Frontal cortex (tissue), 4 donors: Measurements from ENCODE around the gene KHDRBS2. TPM values are rescaled to one million over a fixed set of nuclear protein-coding genes. Genes with fewer than 3 reads are reported as not detected.

Experiments used
- DNase-seq, 2 donors: peaks; one replicate each; pipeline ENCODE4 v3.0.0; 2012; ENCODE audit warnings: low spot score in 2 of 2
- FAIRE-seq: peaks from 2 replicates; lab custom pipeline; 2012; peaks lifted over from hg19 to GRCh38; lab: Jason Lieb, UNC
- total RNA-seq: library from RNA; depleted of rRNA; stranded (reverse); fragments of >200 nt; gene quantifications from one replicate; pipeline ENCODE4 v1.2.3, GENCODE V29; 2014
- donor health status: control.
- donor health status: control.
- donor health status: control.

Gene KHDRBS2
- total RNA-seq, 1 donor from 2014 or later, result 62.4 TPM

DNA sequence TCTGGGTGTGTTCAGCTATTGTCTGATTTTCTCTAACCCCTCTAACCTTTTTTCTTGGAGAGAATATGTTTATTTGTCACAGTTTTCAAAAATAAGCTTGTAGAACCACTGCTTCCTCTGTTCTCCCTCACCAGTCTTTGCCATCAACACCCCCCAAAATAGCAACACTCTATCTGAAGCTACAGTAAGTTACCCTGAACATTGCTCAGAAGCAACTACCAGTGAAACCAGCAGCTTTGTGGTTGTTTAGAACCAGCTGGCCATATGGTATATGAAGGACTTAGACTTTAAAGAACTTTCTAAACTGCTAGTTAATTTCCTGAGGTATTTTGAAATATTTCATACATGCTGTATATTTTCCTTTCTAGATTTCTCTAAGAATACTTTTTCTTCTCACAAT is 242.9 kb downstream of the KHDRBS2 start:
- no peak for DNase-seq
- no peak for FAIRE-seq

DNA sequence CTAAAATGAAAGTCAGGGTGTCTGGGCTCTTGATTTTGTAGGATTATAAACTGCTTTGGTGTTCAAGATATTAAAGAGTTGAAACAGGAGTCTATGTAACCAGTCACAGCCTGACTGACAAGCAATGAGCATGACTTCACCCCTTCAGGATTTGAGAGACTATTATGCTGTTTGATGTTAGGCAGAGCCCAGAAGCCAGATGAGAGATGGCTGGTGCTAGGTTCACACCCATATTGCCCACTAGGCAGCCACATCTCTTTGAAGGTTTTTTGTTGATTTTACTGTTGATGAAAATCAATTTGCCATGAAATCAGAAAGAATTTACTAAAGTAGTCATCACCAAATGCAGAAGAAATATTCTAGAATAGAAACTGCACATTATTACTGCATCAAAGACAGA is 243.6 kb downstream of the KHDRBS2 start:
- DNase-seq (no peak), FAIRE-seq (no peak)

DNA sequence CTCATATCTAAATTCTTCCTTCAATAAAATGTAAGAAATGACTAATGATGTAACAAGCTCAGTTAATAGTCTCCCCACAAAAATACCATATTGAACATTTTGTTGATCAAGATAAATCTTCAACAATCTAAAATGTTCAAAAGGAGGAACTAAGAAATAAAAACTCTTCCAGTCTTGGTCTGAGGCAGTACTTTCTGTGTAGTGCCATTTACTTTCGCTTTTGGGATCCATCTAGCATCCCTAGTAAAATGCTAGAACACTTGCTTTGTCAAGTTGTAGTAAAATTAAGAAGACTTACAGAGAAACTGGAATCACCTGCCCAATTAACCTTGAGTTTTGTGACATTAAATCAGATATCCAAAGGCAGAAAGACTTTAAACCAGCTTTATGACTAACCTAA is 246.4 kb downstream of the KHDRBS2 start:
- FAIRE-seq (no peak), DNase-seq (no peak)

DNA sequence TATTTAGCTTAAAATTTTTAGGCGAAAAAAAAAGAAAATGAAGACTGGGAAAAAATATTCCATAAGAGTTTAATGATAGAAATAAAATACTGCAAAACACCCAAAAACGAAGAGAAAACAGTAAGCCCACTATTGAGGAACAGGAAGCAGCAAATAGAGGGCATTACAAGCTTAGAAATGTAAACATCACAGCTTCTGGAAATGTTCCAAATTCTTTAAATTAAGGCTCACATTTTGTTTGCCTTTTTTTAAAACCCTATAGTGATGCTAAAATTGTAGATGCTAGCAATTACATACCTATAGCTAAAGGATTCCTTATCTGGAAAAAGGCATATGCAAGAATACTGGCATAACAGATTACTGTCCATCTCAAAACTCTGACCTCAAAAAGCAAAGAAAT is 248.6 kb downstream of the KHDRBS2 start:
- DNase-seq, result no peak
- FAIRE-seq, result no peak

DNA sequence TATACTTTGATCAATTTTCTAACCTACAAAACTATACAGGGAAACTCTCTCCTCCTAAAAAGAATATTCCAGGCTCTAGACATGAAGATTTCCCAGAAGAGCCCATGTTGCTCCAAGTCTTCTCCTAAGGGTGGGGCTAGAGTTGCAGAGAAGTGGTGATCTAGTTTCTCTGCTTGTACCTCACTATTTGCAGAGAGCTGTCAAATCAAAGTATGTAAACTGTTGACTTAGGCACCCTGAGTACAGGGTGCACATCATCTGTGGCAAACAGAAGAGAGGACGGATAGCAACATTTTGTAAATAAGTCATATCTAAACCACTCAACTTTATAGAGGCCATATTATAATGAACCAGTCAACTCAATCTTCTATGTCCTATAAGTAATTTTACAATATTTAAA is 250.1 kb downstream of the KHDRBS2 start:
- no peak for FAIRE-seq

DNA sequence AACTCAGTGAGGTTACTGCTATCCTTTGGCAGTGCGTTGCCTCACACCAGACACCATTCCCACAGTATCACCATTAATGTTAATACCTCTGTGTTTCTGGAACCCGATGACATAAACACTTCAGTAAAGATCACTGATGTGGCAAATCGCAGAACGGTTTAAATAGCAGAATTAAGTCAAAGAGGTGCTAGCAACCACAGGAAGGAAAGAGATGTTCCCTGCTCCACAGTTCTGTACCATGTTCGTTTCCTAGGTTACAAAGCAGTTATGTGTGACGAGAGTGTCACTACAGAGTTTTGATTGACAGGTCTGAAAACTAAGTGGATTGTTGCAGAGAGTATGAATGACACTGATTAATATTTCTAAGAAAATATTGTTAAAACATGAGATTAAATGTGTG is 272.3 kb downstream of the KHDRBS2 start:
- DNase-seq, result no peak
- FAIRE-seq, result no peak

More for the DNA sequence above, 250.1 kb downstream of the KHDRBS2 start:
- no peak for DNase-seq

DNA sequence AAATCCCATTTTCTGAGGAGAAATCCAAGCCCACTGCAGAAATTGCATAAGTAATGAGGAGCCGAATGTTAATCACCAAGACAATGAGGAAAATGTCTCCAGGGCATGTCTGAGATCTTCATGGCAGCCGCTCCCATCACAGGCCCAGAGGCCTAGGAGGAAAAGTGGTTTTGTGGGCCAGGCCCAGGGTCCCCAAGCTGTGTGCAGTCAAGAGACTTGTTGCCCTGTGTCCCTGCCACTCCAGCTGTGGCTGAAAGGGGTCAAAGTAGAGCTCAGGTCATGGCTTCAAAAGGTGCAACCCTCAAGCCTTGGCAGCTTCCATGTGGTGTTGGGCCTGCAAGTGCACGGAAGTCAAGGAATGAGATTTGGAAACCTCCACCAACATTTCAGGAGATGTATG is 276.6 kb downstream of the KHDRBS2 start:
- no peak for DNase-seq
- no peak for FAIRE-seq

DNA sequence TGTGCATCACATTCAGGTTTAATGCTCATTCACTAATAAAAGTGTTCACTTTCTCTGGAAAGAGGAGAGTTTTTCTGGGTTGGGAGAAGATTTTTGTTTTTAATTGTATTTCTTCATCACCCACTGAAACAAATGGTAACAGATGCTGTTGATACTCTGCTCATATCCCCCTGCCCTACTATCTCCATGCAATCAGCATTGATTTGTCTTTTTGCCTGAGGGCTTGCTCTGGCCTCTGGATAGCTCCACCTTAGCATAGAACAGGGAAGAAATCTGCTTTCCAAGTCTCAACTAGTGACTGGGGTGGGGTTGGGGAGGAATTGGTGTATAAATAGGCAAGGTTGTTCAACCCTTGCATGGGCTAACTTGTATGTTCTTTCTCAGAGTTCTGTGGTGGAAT is 296.4 kb downstream of the KHDRBS2 start:
- FAIRE-seq (no peak), DNase-seq (no peak)

DNA sequence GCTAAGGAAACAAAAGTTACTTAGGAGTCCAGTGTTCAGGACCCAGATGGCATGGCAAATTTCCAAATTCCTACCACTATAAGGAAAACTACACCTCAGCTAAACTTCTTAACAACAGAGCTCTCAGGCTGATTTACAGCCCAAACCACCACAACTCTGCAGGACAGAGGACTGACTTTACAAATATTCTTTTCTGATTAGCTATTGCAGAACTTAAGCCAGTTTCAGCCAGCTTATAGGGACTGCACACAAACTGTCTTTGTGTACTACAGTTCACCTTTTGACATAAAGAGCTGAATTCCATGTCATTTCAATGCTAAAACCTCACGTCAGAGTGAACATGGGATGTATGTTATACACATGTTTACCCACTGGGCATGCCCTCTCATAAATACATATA is 305.4 kb downstream of the KHDRBS2 start:
- DNase-seq (no peak), FAIRE-seq (no peak)

DNA sequence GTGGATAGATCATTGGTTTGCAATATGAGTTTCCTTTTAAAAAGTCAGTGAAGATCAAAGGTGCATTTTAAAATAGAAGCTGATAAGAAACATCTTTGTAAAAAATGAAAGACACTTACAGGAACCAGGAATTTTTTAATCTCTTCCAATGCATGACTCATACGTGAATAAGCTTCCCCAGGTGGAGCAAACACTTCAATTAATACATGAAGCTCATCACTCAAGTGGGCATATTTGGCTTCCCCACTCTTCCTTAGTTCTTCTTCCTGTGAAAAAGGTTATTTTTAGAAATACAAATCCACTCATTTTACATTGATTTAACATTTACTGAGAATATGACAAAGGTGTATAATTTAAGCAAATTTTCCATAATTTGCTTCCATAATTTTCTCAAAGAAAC is 308.1 kb downstream of the KHDRBS2 start:
- FAIRE-seq (no peak), DNase-seq (no peak)

DNA sequence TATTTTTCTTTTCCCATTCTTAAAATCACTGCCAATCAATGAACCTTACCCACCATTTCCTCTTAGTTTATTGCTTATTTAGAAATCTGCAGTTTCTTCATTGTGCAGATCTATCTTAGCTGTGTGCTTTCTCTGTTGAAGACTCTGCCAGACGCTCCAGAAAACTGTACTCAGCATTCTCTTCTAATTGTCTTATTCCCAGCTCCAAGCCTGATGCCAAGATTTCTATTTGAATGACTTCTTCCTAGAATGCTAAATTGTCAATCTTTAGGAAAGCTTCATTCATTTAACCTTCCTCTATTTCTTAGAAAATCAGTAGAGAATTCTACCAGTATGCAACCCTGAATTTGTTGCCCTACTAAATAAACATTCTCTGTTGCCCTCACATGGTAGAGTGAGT is 308.9 kb downstream of the KHDRBS2 start:
- FAIRE-seq (no peak), DNase-seq (no peak)

DNA sequence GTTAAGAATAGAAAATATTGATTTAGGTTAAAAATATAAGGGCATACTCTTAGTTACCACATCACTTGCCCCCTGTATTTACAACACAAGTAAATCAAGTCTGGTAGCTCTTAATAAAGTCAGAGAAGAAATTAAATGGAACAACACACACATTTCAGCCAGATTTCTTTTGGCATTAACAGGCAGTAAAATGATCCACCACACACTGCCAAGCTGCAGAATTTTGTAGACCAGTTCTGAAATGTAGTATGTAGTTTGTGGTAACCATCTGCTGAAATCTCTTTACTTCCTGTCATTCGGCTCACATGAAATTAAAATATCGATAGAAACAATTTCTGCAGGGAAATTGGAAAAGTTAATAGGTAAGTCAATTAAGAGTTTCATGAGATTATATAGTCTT is 326.8 kb downstream of the KHDRBS2 start:
- DNase-seq, result no peak

DNA sequence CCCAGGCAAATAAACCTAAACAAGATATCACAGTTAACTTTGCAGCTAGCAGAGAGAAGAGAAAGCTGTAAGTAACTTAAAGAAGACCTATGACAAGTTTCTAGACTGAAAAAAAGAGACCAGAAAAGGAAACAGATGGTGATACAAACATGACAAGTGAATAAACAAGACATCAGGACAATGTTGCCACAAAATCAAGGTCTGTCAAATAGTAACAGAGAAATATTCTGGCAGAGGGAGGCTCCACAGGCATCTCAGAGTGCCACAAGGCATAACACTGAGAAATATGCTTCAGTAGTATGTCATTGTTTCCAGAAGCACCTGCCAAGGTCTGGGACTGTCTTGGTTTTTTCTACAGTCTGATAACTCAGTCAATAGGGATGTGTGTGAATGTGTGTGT is 332.2 kb downstream of the KHDRBS2 start:
- no peak for FAIRE-seq
- no peak for DNase-seq

More for the DNA sequence above, 326.8 kb downstream of the KHDRBS2 start:
- no peak for FAIRE-seq

DNA sequence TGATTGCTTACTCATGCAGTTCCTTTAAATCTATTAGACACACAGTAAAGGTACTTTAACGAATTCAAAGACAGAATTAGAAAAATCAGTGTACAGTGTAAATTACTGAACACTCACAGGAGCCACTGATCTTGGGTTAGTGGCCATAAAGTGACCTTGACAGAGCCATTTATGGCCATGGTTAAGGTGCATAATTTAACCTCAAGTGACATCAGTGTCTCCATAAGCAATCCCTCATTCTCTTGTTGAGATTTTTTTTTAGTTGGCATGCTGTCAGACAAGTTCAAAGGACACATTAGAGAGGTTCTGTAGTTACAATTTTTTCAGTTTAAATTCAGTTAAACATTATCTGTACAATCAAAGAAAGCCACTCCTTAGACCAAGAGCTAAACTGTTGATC is 334.4 kb downstream of the KHDRBS2 start:
- no peak for FAIRE-seq

DNA sequence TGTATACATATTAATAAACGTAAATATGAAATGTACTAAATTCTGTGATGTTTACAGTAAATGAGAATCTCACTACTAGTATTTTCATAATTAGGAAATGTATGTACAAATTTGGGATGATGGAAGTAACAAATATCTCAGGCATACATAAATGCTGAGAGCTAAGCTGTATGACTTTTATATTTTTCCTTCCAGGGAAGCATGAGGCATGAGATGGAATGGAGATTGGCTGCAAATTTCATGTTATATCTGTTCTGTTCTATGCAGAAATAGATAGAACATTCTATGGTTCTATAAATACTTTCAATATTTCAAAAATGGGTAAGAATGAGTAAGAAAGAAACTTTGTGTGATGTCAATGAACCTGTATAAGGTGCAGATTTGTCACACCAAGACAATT is 335.2 kb downstream of the KHDRBS2 start:
- DNase-seq, result no peak
- FAIRE-seq, result no peak

More for the DNA sequence above, 334.4 kb downstream of the KHDRBS2 start:
- DNase-seq, result no peak

DNA sequence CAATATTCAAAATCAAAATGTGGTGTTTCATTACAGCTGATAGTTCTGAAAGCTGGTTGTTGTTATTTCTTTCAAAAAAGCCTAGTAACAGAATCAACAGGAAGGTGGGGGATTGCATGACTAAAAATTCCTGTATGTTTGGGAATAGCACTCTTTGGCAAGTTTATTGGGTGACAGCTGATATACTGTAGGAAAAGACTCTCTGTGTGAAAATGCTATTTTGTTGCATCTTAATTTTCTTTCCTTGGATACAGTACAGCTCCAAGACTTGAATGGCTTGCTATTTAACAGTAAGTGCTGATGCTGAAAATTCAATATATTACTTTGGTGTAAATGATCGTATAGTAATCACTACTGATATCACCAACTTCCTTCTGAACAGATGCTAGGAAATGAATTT is 336.1 kb downstream of the KHDRBS2 start:
- FAIRE-seq (no peak), DNase-seq (no peak)

DNA sequence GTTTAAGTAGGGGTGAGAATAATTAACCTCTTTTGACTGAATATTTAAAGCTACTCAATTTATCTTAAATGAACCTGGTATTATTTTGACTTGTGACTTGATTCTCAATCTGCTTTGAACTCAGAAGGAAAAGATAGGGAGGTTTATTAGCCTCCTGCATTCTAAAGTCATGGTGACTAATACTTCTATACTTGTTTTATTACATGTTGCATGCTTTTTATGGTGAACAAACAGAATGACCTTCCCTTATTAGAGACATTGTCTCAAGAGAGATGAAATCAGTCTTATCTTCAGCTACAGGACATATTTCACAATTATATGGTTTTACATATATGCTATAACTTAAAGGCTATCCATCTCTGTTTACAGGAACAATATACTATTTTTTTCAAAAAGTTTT is 336.9 kb downstream of the KHDRBS2 start:
- FAIRE-seq, result no peak

DNA sequence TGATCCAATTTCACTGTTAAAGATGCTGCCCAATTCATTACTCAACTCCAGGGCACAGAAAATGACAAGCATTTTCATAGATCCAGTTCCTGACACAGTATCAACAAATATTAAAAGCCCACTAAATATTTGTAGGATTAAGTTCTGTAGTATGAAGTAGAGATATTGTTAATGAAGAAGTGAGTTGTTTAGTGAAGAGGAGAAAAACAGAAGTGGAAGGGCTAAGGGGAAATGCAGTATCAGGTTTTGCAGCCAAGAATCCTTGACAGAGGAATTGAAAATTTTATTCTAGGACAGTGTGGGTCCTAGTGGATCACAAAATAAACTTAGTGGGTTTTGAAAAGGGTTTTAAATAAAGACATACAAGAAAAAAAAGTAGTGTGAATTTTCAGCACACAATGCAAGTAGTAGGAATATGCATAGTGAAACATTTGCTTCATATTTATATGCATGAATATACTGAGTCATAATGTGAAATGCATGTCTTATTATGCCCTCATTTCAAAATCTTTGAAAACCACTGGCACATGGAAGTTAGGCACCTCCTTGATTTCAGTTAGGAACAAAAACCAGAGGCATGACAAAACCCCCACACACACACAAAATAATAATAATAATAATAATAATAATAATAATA is 338.6 kb downstream of the KHDRBS2 start:
- FAIRE-seq, result no peak
- DNase-seq, result no peak

More for the DNA sequence above, 336.9 kb downstream of the KHDRBS2 start:
- DNase-seq, result no peak

DNA sequence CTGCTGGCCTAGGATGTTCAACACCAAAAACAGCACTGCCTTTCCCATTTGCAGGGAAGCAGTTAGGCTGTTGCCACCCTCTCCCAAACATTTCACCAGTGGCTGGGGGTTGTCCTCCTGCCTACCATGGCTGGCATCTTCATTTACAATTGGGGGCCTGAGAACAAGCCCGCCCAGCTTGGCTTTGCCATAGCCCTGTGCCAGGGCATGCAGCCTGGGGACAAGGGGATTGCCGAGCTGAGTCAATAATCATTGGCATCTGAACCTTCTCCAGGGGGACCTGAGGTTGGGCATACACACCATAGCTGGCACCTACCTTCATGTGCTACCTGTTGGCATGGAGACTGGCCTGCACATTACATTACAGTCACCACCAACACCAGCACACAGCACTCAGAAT is 345.1 kb downstream of the KHDRBS2 start:
- DNase-seq (no peak), FAIRE-seq (no peak)

DNA sequence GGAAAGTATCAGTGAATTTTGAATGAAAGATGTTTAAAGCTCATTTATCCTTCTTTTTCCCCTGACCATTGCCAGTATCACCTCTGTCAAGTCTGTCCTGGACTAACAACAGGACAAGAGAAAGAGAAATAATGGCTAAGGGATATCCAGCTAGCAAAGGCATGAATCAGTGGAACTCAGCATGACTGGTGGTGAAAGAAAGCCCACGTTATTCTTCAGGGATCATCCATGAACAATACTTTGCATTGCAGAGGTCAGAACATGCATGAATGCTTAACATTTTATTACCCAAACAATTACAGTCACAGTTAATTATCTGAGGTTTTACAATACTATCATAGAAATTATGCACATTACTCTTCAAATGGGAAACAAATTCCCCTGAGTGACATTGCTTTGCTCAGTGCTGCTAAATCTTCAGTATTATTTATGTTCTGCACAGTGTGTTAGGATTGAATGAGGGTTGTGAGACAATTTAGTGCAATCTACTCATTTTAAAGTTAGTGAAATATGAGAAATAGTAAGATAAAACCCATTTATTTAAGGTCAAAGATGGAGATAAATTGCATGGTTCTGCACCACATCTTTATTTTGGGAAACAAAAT is 350.7 kb downstream of the KHDRBS2 start:
- no peak for DNase-seq
- no peak for FAIRE-seq

DNA sequence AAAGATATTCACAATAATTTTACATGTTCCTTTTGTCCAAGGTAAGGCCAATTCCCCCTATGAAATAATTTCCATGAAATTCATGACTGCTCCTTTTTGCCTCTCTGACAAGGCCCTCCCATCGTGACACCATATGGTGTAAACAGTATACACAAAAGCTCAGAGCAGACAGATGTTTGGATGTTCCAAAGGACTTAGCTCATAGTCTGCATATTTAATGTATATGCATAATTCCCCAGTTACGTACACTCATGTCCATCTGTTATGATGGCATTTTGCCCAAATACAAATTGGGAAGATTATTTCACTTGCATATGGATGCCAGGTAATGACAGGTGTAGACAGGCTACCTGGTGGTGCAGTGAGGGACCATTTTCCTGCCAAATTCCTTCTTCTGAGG is 376.5 kb downstream of the KHDRBS2 start:
- FAIRE-seq, result no peak

DNA sequence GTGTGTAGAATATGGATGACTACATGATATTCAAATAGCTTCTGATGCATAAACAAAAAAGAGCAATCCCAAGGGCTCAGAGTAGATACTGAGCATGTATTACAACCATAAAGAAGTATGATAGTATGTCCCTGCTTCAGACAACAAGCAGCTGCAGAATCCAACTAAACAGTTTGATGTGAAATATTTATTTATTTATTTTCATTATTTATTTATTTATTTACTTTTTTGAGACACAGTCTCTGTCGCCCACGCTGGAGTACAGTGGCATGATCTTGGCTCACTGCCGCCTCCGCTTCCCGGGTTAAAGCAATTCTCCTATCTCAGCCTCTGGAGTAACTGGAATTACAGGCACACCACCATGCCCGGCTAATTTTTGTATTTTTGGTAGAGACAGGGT is 384.3 kb downstream of the KHDRBS2 start:
- FAIRE-seq, result no peak

More for the DNA sequence above, 376.5 kb downstream of the KHDRBS2 start:
- no peak for DNase-seq

More for the DNA sequence above, 384.3 kb downstream of the KHDRBS2 start:
- no peak for DNase-seq
